CD4-positive, alpha-beta T cell treated with Interleukin-17A for 1 hour (primary cell): ENCODE measurements around the gene APRT.
"Not testable (repeated sequence)": the region's sequence is repeated elsewhere in the genome, so short reads cannot be mapped to it uniquely, and the experiment has no call there.

ENCODE experiments used
- DNase-seq: peaks from one replicate; pipeline ENCODE4 v3.0.0-alpha.2; 2020

Gene APRT

GRCh38 chr16:88806491-88807111, 5.1 kb downstream of the APRT start:
- no peak for DNase-seq

- no peak for DNase-seq
Observed at GRCh38 chr16:88805887-88806393, 5.8 kb downstream of the APRT start.

GRCh38 chr16:88805340-88805715, 6.4 kb downstream of the APRT start:
- no peak for DNase-seq

- DNase-seq = peak; percentile 35
Observed at GRCh38 chr16:88804552-88805339, 7.0 kb downstream of the APRT start.

GRCh38 chr16:88804173-88804551, 7.6 kb downstream of the APRT start:
- no peak for DNase-seq

GRCh38 chr16:88803264-88803987, 8.3 kb downstream of the APRT start, which contains the start of gene CDT1:
TSS of gene CDT1 (plus strand) at chr16:88803789. CDS start at chr16:88803832, 43 bp downstream.
- DNase-seq = peak; percentile 85

- DNase-seq = no peak
Observed at GRCh38 chr16:88800277-88800592, 11.5 kb downstream of the APRT start.

GRCh38 chr16:88799569-88800276, 12.0 kb downstream of the APRT start:
- no peak for DNase-seq

- no peak for DNase-seq
Observed at GRCh38 chr16:88798772-88799455, 12.8 kb downstream of the APRT start.

GRCh38 chr16:88798073-88798472, 13.7 kb downstream of the APRT start:
- DNase-seq = no peak

GRCh38 chr16:88796278-88796677, 15.4 kb downstream of the APRT start:
- DNase-seq = no peak

- no peak for DNase-seq
Observed at GRCh38 chr16:88793251-88793954, 18.3 kb downstream of the APRT start.

- no peak for DNase-seq
Observed at GRCh38 chr16:88792668-88793250, 19.0 kb downstream of the APRT start.

- no peak for DNase-seq
Observed at GRCh38 chr16:88792078-88792550, 19.6 kb downstream of the APRT start.

GRCh38 chr16:88790312-88791211, 21.2 kb downstream of the APRT start:
- DNase-seq = peak; percentile 68

- DNase-seq = no peak
Observed at GRCh38 chr16:88789594-88789993, 22.1 kb downstream of the APRT start.

GRCh38 chr16:88788749-88789148, 23.0 kb downstream of the APRT start:
- not testable (repeated sequence) for DNase-seq

GRCh38 chr16:88787579-88788314, 24.0 kb downstream of the APRT start:
- no peak for DNase-seq
